GM23248 (cell line): Measurements from ENCODE around the gene RPP25. TPM values are rescaled to one million over a fixed set of nuclear protein-coding genes. Genes with fewer than 3 reads are reported as not detected.

Source experiments
- DNase-seq: peaks from one replicate; pipeline ENCODE4 v3.0.0-alpha.2; 2015
- H2AFZ ChIP-seq: fragments of 200-600 bp; sonication (generic); 2 replicates; pipeline ENCODE4 v1.6.1; 2016; ENCODE audit warnings: antibody characterized with exemption
- H3F3A ChIP-seq: fragments of 200-600 bp; sonication (generic); 2 replicates; pipeline ENCODE4 v1.6.1; 2016; ENCODE audit warnings: mild to moderate bottlenecking, antibody characterized with exemption, mixed run types; ENCODE audit not compliant: insufficient read depth
- H3K27ac ChIP-seq: fragments of 200-600 bp; sonication (generic); 2 replicates; pipeline ENCODE4 v1.5.1; 2016; ENCODE audit warnings: mild to moderate bottlenecking
- H3K27me3 ChIP-seq: fragments of 200-600 bp; sonication (generic); replicated peaks from 2 replicates; pipeline ENCODE4 v1.6.1; 2016; ENCODE audit warnings: mild to moderate bottlenecking; ENCODE audit not compliant: insufficient read depth
- H3K36me3 ChIP-seq: fragments of 200-600 bp; sonication (generic); 2 replicates; pipeline ENCODE4 v1.6.1; 2016; ENCODE audit warnings: low read depth, mild to moderate bottlenecking
- H3K4me1 ChIP-seq: fragments of 200-600 bp; sonication (generic); 2 replicates; pipeline ENCODE4 v1.6.1; 2016; ENCODE audit warnings: mild to moderate bottlenecking; ENCODE audit not compliant: insufficient read depth
- H3K4me2 ChIP-seq: fragments of 200-600 bp; sonication (generic); one replicate; pipeline ENCODE4 v1.6.1; 2016; ENCODE audit warnings: mild to moderate bottlenecking; ENCODE audit not compliant: unreplicated experiment
- H3K4me3 ChIP-seq: fragments of 200-600 bp; sonication (generic); 2 replicates; pipeline ENCODE4 v1.5.1; 2016; ENCODE audit warnings: mild to moderate bottlenecking
- H3K79me2 ChIP-seq: fragments of 200-600 bp; sonication (generic); 2 replicates; pipeline ENCODE4 v1.6.1; 2016; ENCODE audit warnings: mild to moderate bottlenecking; ENCODE audit not compliant: insufficient read depth
- H3K9ac ChIP-seq: fragments of 200-600 bp; sonication (generic); 2 replicates; pipeline ENCODE4 v1.6.1; 2016; ENCODE audit warnings: mild to moderate bottlenecking
- H3K9me2 ChIP-seq: fragments of 200-600 bp; sonication (generic); 2 replicates; pipeline ENCODE4 v1.6.1; 2016; ENCODE audit warnings: mixed run types, mild to moderate bottlenecking, moderate library complexity; ENCODE audit not compliant: insufficient read depth
- H3K9me3 ChIP-seq: fragments of 200-600 bp; sonication (generic); one replicate; pipeline ENCODE4 v1.6.1; 2017; ENCODE audit warnings: low read depth
- H4K20me1 ChIP-seq: fragments of 200-600 bp; sonication (generic); 2 replicates; pipeline ENCODE4 v1.6.0; 2016; ENCODE audit not compliant: insufficient read depth
- EZH2 ChIP-seq: fragments of 200-600 bp; sonication (generic); IDR thresholded peaks from 2 replicates; pipeline ENCODE4 v1.6.1; 2018; ENCODE audit warnings: antibody characterized with exemption, mild to moderate bottlenecking; ENCODE audit not compliant: insufficient read depth, poor library complexity, severe bottlenecking
- EZH2phosphoT487 ChIP-seq: fragments of 200-600 bp; sonication (generic); IDR thresholded peaks from 2 replicates; pipeline ENCODE4 v1.6.1; 2018; ENCODE audit warnings: antibody characterized with exemption, moderate library complexity, mild to moderate bottlenecking, low read depth; ENCODE audit not compliant: insufficient read depth
- WGBS, 2 experiments: methylation state at CpG; one replicate each; pipeline ENCODE4 v1.1.6; 2015 to 2017; ENCODE audit warnings: low lambda C conversion rate in 2 of 2, low coverage in 1 of 2; ENCODE audit errors: missing lambda C conversion rate in 2 of 2; 5-methylcytosine and 5-hydroxymethylcytosine counted together
- in situ Hi-C: fragments of 300-500 bp; cut with MboI; formaldehyde crosslinking; loops from 2 replicates; pipeline ENCODE4 v1.15.0; 2020
- polyA plus RNA-seq: library from polyadenylated mRNA; unstranded; fragments of >200 nt; fragmentation: Nextera tagmentation; extraction: Ambion mirVana; gene quantifications from 2 replicates; pipeline ENCODE4 v1.2.1, GENCODE V29; 2016
- total RNA-seq: library from RNA; depleted of rRNA; stranded (reverse); fragments of >200 nt; shearing (Covaris generic); gene quantifications from 2 replicates; pipeline ENCODE4 v1.2.3, GENCODE V29; 2014; rRNA removed

RPP25 gene, protein sequence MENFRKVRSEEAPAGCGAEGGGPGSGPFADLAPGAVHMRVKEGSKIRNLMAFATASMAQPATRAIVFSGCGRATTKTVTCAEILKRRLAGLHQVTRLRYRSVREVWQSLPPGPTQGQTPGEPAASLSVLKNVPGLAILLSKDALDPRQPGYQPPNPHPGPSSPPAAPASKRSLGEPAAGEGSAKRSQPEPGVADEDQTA
- total RNA-seq (4.0 and 4.5 TPM in 2 replicates), polyA plus RNA-seq (3.4 and 3.6 TPM in 2 replicates)

DNA sequence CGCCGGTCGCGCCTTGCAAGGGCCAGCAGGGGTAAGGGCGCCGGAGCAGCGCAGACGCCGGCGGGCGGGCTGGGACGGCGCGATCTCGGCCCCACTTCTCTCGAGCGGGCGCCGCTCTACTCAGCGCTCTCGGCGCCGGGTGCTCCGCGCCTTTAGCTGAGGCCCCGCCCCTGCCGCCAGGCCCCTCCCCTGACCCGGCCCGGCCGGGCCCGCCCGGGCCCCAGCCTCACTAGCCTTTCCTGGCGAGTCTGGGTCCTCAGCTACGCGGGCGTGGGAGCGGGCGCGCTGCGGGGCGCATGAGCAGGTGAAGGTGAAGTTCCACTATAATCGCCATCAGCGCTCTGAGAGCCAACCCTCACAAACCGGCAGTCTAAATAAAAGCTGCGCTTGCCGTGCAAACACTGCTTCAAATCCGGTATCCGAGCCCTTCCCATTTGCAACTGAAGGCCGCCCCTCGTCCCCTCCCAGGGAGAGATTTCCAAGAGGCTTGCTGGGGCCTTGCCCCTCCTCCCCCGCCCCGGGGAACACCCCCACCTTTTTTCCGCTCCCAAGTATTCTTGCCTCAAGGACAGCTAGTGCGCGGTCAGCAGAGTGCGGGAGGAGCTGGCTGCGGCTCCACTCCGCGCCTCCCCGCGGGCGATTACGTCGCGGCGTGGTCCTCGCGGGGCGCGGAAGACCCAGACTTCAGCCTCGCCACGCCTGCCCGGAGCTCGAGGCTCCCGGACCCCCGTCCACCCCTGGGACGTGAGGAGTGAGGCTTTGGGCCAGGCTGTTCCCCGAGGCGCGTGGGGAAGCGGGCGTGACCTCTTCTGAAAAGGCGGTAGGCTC, at the start of gene RPP25:
Gene RPP25 (minus strand): TSS at position 125 of the 828 bp plus-strand sequence. CDS start 189 bp downstream, outside the sequence.
- TF ChIP-seq EZH2 (no peak), EZH2phosphoT487 (no peak)
- H3K79me2 ChIP-seq: no peaks in the 10 kb centered on the region
- H3K36me3 ChIP-seq: no peaks in the 10 kb centered on the region
- H3K4me2 ChIP-seq: peak within 1 kb of the TSS; percentile 89
- in situ Hi-C loops: no loop called here
- H3K27ac ChIP-seq: peak within 1 kb of the TSS; percentile 63
- peak within 1 kb of the TSS; percentile 77 for H3K9ac ChIP-seq
- WGBS, 2 experiments: 0 to 2% methylated on average over 50 to 66 of the region's 83 CpGs
- H3K27me3 ChIP-seq: 0 out of 2 replicates have a peak, but pooled peaks cover 3% of the 10 kb centered on the region
- no peaks in the 10 kb centered on the region for H4K20me1 ChIP-seq
- no peaks in the 10 kb centered on the region for H3K9me2 ChIP-seq
- peaks cover 3% of the 10 kb centered on the region; the same call in 1 of the 2 replicates for H3K4me1 ChIP-seq
- no peaks in the 10 kb centered on the region for H3F3A ChIP-seq
- no peaks in the 10 kb centered on the region for H3K9me3 ChIP-seq
- peak; percentile 87 for DNase-seq
- H2AFZ ChIP-seq: peak within 1 kb of the TSS; percentile 94
- H3K4me3 ChIP-seq: peak within 1 kb of the TSS; percentile 79

DNA sequence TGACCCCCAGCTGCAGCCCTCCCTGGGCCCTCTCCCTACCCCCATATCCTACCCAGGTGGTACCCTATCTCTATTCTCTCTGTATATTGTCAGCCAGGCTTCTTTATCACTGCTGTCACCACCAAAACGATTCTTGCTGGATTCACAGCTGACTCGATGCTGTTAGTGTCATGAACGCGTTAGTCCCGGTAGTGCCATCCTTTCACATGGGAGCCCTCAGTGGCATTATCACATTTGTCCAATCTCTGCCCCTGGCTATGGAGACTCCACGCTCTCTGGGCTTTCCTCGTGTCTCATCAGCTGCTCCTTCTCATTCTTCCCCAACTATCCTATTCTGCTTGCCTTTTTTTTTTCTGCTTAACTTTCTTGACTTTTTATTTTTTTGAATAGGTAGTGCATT, 45.8 kb upstream of the RPP25 start:
- Histone ChIP-seq H3K27ac (no peak overlapping the region), H3K27me3 (no peaks in the 10 kb centered on the region), H3K79me2 (no peaks in the 10 kb centered on the region), H3K9ac (no peak overlapping the region), H3K9me3 (no peaks in the 10 kb centered on the region), H4K20me1 (no peaks in the 10 kb centered on the region), H3K9me2 (no peaks in the 10 kb centered on the region), H3K36me3 (no peaks in the 10 kb centered on the region), H2AFZ (no peak overlapping the region), H3K4me2 (no peak overlapping the region), H3F3A (no peaks in the 10 kb centered on the region), H3K4me3 (no peak overlapping the region), H3K4me1 (no peaks in the 10 kb centered on the region)
- in situ Hi-C loops: no loop called here
- WGBS, 2 experiments: 33 to 38% methylated on average over 7 of the region's 7 CpGs
- TF ChIP-seq EZH2phosphoT487: no peak
- TF ChIP-seq EZH2: no peak
- DNase-seq: no peak

DNA sequence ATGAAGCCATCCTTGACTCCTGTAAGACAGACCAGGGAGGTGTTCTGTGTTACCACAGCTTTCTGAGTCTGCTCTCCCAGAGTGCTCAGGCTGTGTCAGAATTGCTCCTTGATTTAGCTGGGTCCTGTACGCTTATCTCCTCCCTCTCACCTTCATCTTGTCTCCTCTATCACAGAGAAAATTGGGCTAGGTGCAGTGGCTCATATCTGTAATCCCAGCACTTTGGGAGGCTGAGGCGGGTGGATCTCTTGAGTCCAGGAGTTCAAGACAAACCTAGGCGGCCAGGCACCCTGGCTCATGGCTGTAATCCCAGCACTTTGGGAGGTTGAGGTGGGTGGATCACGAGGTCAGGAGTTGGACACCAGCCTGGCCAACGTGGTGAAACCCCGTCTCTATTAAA, 44.7 kb upstream of the RPP25 start:
- no peaks in the 10 kb centered on the region for H3K9me2 ChIP-seq
- no peak overlapping the region for H3K4me3 ChIP-seq
- H4K20me1 ChIP-seq: no peaks in the 10 kb centered on the region
- no peaks in the 10 kb centered on the region for H3K79me2 ChIP-seq
- no peak for TF ChIP-seq EZH2phosphoT487
- TF ChIP-seq EZH2: no peak
- no peak overlapping the region for H3K27ac ChIP-seq
- no peaks in the 10 kb centered on the region for H3K4me1 ChIP-seq
- H3K9ac ChIP-seq: no peak overlapping the region
- DNase-seq: no peak
- no peaks in the 10 kb centered on the region for H3F3A ChIP-seq
- no peak overlapping the region for H3K4me2 ChIP-seq
- H3K9me3 ChIP-seq: no peaks in the 10 kb centered on the region
- H3K36me3 ChIP-seq: no peaks in the 10 kb centered on the region
- WGBS, 2 experiments: 55 to 59% methylated on average over 6 of the region's 6 CpGs
- in situ Hi-C loops: no loop called here
- no peak overlapping the region for H2AFZ ChIP-seq
- peaks cover 10% of the 10 kb centered on the region; the same call in 1 of the 2 replicates for H3K27me3 ChIP-seq

DNA sequence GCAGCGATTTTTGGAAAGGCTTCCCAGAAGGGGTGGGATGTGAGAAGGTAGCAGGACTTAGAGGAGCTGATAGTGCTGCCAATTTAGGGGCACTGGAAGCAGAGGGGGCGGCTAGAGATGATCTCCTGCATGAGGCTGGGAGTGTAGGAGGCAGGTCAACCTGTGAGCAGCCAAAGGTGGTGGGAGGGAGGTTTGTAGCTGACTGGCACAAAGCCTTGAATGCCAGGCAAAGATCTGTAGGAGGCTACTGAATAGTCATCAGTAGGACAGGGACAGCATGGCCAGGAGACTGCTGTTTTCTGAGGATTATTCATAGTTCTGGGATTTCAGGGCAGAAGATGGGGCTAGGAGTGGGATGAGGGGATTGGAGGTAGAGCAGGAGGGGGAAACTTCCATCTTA, 41.0 kb upstream of the RPP25 start:
- no peak overlapping the region for H3K9ac ChIP-seq
- H2AFZ ChIP-seq: no peak overlapping the region
- in situ Hi-C loops: no loop called here
- H3K4me1 ChIP-seq: peaks cover 6% of the 10 kb centered on the region; the same call in 1 of the 2 replicates
- no peak overlapping the region for H3K4me2 ChIP-seq
- TF ChIP-seq EZH2 (no peak), EZH2phosphoT487 (no peak)
- H3K9me2 ChIP-seq: no peaks in the 10 kb centered on the region
- H3K27me3 ChIP-seq: peaks cover 15% of the 10 kb centered on the region; the same call in 1 of the 2 replicates
- H3K79me2 ChIP-seq: no peaks in the 10 kb centered on the region
- H3K36me3 ChIP-seq: no peaks in the 10 kb centered on the region
- H3F3A ChIP-seq: no peaks in the 10 kb centered on the region
- H4K20me1 ChIP-seq: no peaks in the 10 kb centered on the region
- H3K4me3 ChIP-seq: no peak overlapping the region
- no peaks in the 10 kb centered on the region for H3K9me3 ChIP-seq
- no peak overlapping the region for H3K27ac ChIP-seq
- WGBS, 2 experiments: 57 to 58% methylated on average over 2 of the region's 2 CpGs
- no peak for DNase-seq
